Retinal pigment epithelial cell (primary cell): ENCODE data around the gene TADA2B.
A peak's percentile ranks its signal among the peaks of the same experiment; 100 is the strongest.

ENCODE experiments used
- DNase-seq: peaks from one replicate; pipeline ENCODE4 v3.0.0-alpha.2; 2010; ENCODE audit warnings: low read depth
- H3K4me3 ChIP-seq: 2 replicates; pipeline ENCODE4 v1.5.1; 2011; ENCODE audit warnings: mild to moderate bottlenecking, low read length, control low read depth, moderate library complexity
- CTCF ChIP-seq: conservative IDR thresholded peaks from 2 replicates; pipeline ENCODE4 v1.5.1; 2011; ENCODE audit warnings: low read depth, low read length, control low read depth, inconsistent platforms

The TADA2B gene

GRCh38 chr4:7003176-7003878 lies 39.8 kb upstream of the TADA2B start:
- no peak for DNase-seq
- no peak overlapping the region for H3K4me3 ChIP-seq
- no peak for TF ChIP-seq CTCF

GRCh38 chr4:7003879-7004240 lies 39.3 kb upstream of the TADA2B start:
- no peak overlapping the region for H3K4me3 ChIP-seq
- no peak for DNase-seq
- TF ChIP-seq CTCF = no peak

- TF ChIP-seq CTCF = no peak
- no peak overlapping the region for H3K4me3 ChIP-seq
- DNase-seq = peak; percentile 68
Measured at GRCh38 chr4:7004331-7004730, 38.8 kb upstream of the TADA2B start.

GRCh38 chr4:7005571-7005970 lies 37.6 kb upstream of the TADA2B start:
- TF ChIP-seq CTCF = no peak
- no peak for DNase-seq
- no peak overlapping the region for H3K4me3 ChIP-seq

GRCh38 chr4:7006411-7006810 lies 36.8 kb upstream of the TADA2B start:
- TF ChIP-seq CTCF = no peak
- H3K4me3 ChIP-seq = no peak overlapping the region
- DNase-seq = no peak

GRCh38 chr4:7007142-7007907 lies 35.8 kb upstream of the TADA2B start:
- peak; percentile 15 for TF ChIP-seq CTCF
- no peak overlapping the region for H3K4me3 ChIP-seq
- DNase-seq = no peak

GRCh38 chr4:7007944-7008343 lies 35.2 kb upstream of the TADA2B start:
- H3K4me3 ChIP-seq = no peak overlapping the region
- TF ChIP-seq CTCF = no peak
- DNase-seq = no peak
